ENCODE data around the gene CTSZ. TPM values are rescaled to one million over a fixed set of nuclear protein-coding genes. Genes with fewer than 3 reads are reported as not detected.

CTSZ gene
- total and polyA plus RNA-seq, 10 of the 15 experiments (the other 5 are each of a cell fraction or from before 2014, with no cell fraction given), result 6.0 to 301 (median 154) TPM

- TF ChIP-seq NRF1 (conservative IDR thresholded peaks at IDR 0.05; ENCODE audit: low read depth, low read length), result no peak
Observed at GRCh38 chr20:59027741-59028320, 20.8 kb upstream of the CTSZ start (continued).

GRCh38 chr20:59026904-59027740 is 20.1 kb upstream of the CTSZ start:
- H4K20me1 ChIP-seq (ENCODE audit: control insufficient read depth, insufficient read depth), result no peaks in the 10 kb centered on the region
- H3K4me2 ChIP-seq (ENCODE audit: control insufficient read depth, insufficient read depth), result peak overlapping the region; percentile 13; the same call in 1 of the 2 replicates
- intact Hi-C loops (cut with micrococcal nuclease; ENCODE audit: unreplicated experiment) (no loop called here), in situ Hi-C loops (cut with MboI) (no loop called here)
- no TSS peak for BruUV-seq (replicated peaks)
- TF ChIP-seq POU2F2 (IDR thresholded peaks at IDR 0.05; ENCODE audit: borderline replicate concordance, low read depth, low read length) (no peak), E2F4 (IDR thresholded peaks at IDR 0.05; ENCODE audit: low read depth, low read length) (no peak), CREB1 (IDR thresholded peaks at IDR 0.05; ENCODE audit: low read depth) (no peak), ZNF384 (IDR thresholded peaks at IDR 0.05; ENCODE audit: borderline replicate concordance, low read depth, low read length) (no peak), CEBPB (IDR thresholded peaks at IDR 0.05; ENCODE audit: borderline replicate concordance in 1 of 2, low read depth in 2 of 2, low read length in 2 of 2) (no peak), CBX5 (IDR thresholded peaks at IDR 0.05; ENCODE audit: low read depth) (no peak), ZNF207 (IDR thresholded peaks at IDR 0.05; ENCODE audit: borderline replicate concordance) (no peak), ZBTB40 (IDR thresholded peaks at IDR 0.05; ENCODE audit: borderline replicate concordance) (no peak), ZNF622 (IDR thresholded peaks at IDR 0.05) (no peak), POLR2A (IDR thresholded peaks at IDR 0.05; ENCODE audit: low read depth, low read length) (no peak), RB1 (IDR thresholded peaks at IDR 0.05; ENCODE audit: borderline replicate concordance) (no peak), RCOR1 (conservative IDR thresholded peaks at IDR 0.05; ENCODE audit: low read depth, low read length) (no peak)
- FAIRE-seq (no peak), DNase-seq (ENCODE audit: low read depth, low spot score) (no peak), ATAC-seq (no peak)
- H3K4me1 ChIP-seq (ENCODE audit: control insufficient read depth, insufficient read depth, low read length), result no peaks in the 10 kb centered on the region; the same call in 1 of the 2 replicates
- no peak overlapping the region for H2AFZ ChIP-seq (ENCODE audit: control insufficient read depth, low read depth, low read length)
- no peaks in the 10 kb centered on the region for H3K9me3 ChIP-seq (replicated peaks; ENCODE audit: control insufficient read depth, insufficient read depth, low read length)
- CTCF ChIA-PET, result interaction anchor here (1.6 kb wide), 1 partner anchor 16 kb away, joined by 3 read pairs; no protein-coding TSS in a partner anchor
- H3K9ac ChIP-seq (ENCODE audit: control insufficient read depth, insufficient read depth, low read length), result no peak overlapping the region
- peaks cover 13 to 30% of the 10 kb centered on the region in 2 experiments for H3K36me3 ChIP-seq (ENCODE audit: control insufficient read depth in 2 of 2, insufficient read depth in 2 of 2, low read length in 1 of 2)
- WGBS (ENCODE audit: insufficient coverage, insufficient replicate concordance, low lambda C conversion rate, missing lambda C conversion rate), result 93% methylated on average over 5 of the region's 5 CpGs
- no peak overlapping the region for H3K27ac ChIP-seq (ENCODE audit: control insufficient read depth, insufficient read depth)
- no peak overlapping the region; the same call in 1 of the 2 replicates for H3K4me3 ChIP-seq
- H3K79me2 ChIP-seq (ENCODE audit: control insufficient read depth, insufficient read depth, low read length), result peaks cover 54% of the 10 kb centered on the region
- RAD21 ChIA-PET (ENCODE audit: unreplicated experiment), result interaction anchor here (0.8 kb wide), 1 partner anchor 45 kb away, joined by 3 read pairs; no protein-coding TSS in a partner anchor
- SMC1A ChIA-PET (ENCODE audit: uncharacterized antibody, unreplicated experiment), result interaction anchor here (0.7 to 1.1 kb wide), 4 partner anchors 17 to 157 kb away, joined by 3 to 8 read pairs (median 3); no protein-coding TSS in a partner anchor
- H3K27me3 ChIP-seq (replicated peaks in 1 of 2; ENCODE audit: control insufficient read depth in 2 of 2, insufficient read depth in 2 of 2, low read length in 1 of 2), result no peaks in the 10 kb centered on the region
- POLR2A ChIA-PET, result interaction anchor here (1.0 kb wide), 1 partner anchor 19 kb away, joined by 3 read pairs; no protein-coding TSS in a partner anchor

All from GM12878 (cell line).